NCI-H82 treated with DMSO at 0.1 percent for 48 hours (cell line): ENCODE measurements around the gene SLF2.

Experiments used
- DNase-seq: peaks from one replicate; lab custom pipeline; 2025; ENCODE audit not compliant: unreplicated experiment; lab: John Stamatoyannopoulos, UW

Gene SLF2

GRCh38 chr10:101011517-101012423 lies 99.0 kb downstream of the SLF2 start:
- peak; percentile 35 for DNase-seq

DNA sequence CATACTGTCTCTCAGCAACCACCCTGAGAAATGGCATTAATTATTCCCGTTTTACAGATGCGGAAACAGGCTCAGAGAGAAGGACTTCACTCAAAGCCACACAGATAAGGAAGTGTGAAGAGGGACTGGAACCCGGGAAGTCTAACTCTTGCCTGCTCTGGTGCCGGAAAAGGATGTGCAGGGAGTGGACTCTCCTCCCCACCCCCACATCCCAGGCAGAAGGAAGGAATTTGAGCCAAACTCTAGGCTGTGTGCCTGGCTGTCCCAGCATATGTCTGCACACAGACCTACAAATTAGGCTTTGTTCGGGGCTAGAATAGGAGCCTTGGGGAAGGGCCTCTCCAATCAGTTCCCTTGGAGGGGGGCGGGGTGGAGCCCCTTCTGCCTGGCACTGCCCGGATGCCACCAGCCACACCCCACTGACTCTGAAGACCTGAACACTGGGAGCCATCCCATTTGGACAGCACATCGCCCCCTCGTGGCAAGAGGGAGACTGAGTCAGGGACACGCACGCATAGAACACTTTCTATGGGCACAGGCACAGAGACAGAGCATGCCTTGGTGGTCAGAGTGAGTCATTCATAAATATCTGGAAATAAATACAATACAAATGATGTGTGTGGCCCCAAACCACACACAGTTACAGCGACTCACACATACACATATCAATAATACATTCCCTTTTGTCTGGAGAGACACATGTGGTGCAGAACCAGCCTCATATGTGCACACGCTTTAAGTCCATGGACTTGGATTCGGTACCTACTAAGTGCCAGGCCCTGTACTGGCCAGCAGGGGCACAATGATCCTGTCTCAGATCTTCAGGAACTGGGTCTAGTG lies 100.0 kb downstream of the SLF2 start:
- peak; percentile 61 for DNase-seq

DNA sequence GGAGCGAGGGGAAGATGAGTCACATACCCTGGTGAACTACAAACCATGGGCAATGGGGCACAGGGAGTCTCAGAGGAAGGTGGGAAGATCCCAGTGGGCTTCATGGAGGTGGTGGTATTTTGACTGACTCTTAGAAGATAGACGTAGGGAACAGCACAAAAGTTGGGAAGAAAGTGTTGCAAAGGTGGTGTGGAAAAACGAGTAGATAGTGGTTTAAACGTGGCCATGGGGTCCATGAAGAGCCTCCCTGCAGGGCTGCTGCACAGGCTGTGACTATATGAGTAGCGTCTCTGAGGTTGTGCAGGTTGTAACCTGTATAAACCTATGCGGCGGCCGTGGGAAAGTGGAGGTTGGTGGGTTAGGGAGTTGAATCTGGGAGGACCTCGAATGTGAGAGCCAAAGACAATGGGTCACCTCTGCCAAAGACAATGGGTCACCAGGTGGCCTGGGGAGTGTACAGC lies 100.6 kb downstream of the SLF2 start:
- no peak for DNase-seq

- DNase-seq: no peak
Observed at GRCh38 chr10:101014230-101014884, 101.6 kb downstream of the SLF2 start.
